GM18517 (cell line): Measurements from ENCODE around the gene EGLN2.
"Not testable (repeated sequence)": the region's sequence is repeated elsewhere in the genome, so short reads cannot be mapped to it uniquely, and the experiment has no call there.

Experiments
- ATAC-seq: cut with Tn5 transposase; IDR thresholded peaks from one replicate; pipeline ENCODE4 v1.9.1; 2021; ENCODE audit warnings: mild to moderate bottlenecking, moderate library complexity; ENCODE audit not compliant: unreplicated experiment

The EGLN2 gene

DNA sequence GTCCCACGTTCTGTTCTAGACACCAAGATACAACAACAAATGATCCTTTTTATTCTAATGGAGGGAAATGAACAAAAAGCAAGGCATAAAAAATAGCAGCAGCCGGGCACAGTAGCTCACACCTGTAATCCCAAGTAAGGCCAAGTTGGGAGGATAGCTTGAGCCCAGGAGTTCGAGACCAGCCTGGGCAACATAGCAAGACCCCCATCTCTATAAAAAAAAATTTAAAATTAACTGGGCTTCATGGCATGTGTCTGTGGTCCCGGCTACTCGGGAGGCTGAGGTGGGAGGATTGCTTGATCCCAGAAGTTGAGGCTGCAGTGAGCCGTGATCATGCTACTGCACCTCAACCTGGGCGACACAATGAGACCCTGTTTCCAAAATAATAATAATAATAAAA lies 22.6 kb upstream of the EGLN2 start:
- ATAC-seq = no peak

DNA sequence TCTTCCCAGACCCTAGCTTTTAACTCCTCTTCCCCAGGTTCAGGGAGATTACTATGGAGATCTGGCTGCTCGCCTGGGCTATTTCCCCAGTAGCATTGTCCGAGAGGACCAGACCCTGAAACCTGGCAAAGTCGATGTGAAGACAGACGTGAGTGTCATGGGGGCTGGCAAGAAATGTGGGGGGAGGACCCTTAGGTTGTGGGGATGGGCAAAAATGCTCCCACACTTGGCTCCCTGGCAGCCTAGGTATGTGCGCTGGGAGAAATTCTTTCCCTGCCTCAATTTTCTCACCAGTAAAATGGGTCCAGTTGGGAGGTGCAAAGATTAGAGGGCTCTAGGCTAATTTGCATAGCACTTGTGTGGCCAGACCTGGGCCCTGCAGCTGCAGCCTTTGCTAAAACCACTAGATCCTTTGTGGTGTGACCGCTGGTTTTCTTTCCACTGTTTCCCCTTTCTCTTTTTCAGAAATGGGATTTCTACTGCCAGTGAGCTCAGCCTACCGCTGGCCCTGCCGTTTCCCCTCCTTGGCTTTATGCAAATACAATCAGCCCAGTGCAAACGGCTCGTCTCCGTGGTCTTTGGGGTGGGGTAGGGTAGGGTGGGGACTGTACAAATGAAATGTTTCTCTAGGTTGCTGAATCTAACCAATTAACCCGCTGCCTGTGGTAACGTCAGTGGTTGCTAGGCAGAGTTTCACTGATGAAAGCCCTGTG lies 21.9 kb upstream of the EGLN2 start:
- ATAC-seq = peak; percentile 66

DNA sequence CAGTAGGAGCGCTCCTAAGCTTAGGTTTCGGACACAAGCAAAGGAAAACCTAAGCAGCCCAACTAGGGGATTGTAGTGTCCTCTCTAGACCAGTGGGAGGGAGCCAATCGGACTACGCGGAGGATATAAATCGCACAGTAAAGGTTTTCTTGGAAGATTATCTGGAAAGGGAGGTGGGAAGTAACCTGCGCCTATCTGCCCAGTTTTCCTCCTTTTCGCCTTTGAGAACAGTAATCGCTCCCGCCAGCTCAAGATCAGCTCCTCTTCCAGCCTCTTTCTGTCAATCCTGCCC lies 21.4 kb upstream of the EGLN2 start:
- no peak for ATAC-seq

DNA sequence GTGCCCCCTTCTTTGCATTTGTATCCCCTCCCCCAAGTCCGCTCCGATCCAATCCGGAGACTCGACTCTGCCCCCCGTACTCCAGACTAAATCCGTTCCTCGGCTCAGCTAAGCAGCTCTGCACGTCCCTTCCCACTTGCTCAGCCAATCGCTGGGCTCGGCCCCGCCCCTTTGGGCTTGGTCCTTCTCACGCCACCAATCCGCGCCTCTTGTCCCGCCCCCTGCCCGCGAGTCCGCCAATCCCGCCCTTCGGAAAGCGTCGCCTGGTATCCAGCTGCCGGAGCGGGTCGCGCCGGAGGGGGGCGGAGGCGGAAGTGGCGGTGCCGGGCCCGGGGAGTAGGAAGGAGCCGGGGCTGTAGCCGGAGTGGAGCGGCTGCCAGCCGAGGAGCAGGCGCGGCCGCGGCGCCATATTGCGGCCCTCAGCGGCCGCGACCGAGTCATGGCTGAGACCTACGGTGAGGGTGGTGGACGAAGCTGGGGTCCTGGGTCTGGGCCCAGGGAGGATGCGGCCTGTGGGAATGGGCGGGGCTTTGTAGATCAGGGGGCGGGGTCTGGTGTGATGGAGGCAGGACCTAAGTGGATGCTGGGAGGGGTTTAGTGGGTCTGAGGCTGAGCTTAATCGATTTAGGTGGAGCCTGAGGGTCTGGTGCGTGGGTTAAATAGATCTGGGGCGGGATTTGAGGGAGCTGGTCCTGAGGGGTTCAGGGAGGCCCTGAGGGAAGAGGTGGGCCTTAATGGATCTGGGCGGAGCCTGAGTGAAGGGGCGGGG lies 20.9 kb upstream of the EGLN2 start, which contains the start of gene RAB4B:
Gene RAB4B, plus strand, starts transcription at position 311 of the 769 bp plus-strand sequence. Its CDS starts 129 bp downstream, at position 440.
- ATAC-seq = peak; percentile 54

DNA sequence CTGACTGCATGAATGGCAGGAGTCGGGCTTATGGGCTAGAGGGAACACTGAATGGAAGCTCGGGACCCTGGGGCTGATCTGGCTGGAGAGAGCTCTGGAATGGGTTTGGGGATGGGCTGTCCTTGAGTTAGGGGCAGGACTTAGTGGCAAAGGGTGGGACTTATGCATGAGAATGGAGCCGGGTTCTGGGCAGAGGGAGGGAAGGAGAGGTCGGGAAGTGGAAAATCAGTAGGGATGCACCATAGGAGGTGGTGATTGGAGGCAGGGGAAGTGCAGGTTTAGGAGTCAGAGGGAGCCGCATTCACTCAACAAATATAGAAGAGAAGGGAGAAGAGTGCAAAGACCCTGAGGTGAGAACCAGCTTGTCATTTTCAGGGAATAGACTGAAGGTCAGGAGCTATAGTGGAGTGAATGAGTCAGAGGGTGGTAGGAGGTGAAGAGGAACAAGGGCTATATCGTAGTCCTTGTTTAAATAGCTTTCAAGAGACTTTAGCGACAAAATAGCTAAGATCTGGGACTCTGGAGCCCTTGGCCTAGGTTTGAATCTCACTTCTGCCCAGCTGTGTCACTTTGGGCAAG lies 20.2 kb upstream of the EGLN2 start:
- no peak for ATAC-seq

DNA sequence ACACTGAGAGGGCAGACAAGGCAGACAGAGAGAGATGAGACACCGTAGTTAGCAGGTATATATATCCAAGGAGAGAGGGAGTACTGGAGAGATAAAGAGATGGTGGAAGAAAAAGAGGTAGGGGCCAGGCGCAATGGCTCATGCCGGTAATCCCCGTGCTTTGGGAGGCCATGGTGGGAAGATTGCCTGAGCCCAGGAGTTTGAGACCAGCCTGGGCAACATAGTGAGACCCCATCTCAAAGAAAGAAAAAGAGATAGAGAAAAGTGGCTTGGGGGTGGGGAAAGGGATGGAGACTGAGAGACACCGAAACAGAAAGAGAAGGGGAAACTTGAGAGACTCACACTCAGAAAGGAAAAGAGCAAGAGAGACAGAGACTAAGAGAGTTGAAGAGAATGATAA lies 18.4 kb upstream of the EGLN2 start:
- ATAC-seq = no peak

DNA sequence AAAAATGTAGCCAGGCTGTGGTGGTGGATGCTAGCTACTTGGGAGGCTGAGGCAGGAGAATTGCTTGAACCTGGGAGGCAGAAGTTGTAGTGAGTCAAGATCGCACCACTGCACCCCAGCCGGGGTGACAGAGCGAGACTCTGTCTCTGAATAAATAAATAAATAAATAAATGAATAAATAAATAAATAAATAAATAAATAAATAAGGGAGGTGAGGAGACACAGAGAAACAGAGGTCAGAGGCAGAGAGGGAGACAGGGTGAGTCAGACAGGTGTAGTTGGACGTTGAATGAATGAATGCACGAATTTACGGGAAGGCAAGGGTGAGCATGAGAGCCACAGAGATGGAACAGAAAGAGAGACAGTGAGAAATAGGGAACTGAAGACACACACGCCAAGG lies 17.9 kb upstream of the EGLN2 start:
- ATAC-seq = no peak

DNA sequence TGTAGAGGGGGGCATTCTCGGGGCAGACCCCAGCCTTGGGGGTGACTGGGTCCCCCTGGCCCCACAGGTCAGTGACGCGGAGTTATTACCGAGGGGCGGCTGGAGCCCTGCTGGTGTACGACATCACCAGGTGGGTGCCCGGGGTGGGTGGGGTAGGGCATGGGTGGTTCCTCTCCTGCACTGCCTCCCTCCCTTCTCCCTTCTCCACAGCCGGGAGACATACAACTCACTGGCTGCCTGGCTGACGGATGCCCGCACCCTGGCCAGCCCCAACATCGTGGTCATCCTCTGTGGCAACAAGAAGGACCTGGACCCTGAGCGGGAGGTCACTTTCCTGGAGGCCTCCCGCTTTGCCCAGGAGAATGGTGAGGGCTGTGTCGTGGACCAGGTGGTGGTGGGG lies 15.3 kb upstream of the EGLN2 start:
- no peak for ATAC-seq

DNA sequence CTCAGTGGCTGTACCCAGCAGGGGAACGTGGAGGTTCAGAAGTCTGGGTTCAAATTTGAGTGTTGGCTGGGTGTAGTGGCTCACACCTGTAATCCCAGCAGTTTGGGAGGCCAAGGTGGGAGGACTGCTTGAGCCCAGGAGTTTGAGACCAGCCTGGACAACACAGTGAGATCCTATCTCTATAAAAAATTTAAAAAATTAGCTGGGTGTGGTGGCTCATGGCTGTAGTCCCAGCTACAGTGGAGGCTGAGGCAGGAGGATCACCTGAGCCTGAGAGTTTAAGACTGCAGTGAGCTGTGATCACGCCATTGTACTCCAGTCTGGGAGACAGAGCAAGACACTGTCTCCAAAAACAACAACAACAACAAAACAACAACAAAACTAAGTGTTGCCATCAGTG lies 14.8 kb upstream of the EGLN2 start:
- not testable (repeated sequence) for ATAC-seq

DNA sequence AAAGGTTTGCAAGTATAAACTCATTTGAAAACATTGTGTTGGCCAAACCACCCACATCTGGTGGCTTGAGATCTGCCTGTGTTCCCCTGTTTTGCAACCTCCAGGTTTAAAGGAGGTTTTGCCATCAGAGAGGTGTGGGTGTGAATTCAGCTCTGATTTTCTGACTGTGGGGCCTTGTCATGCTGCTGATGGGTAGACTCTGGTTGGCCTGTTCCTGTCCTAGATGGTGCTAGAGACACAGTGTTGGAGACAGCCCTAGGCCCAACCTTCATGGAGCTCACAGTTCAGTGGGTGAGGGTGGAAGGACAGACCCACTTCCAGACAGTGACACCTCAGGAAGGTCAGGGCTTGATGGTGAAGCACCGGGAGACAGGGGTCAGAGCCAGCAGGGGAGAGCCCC lies 13.5 kb upstream of the EGLN2 start:
- ATAC-seq = no peak

DNA sequence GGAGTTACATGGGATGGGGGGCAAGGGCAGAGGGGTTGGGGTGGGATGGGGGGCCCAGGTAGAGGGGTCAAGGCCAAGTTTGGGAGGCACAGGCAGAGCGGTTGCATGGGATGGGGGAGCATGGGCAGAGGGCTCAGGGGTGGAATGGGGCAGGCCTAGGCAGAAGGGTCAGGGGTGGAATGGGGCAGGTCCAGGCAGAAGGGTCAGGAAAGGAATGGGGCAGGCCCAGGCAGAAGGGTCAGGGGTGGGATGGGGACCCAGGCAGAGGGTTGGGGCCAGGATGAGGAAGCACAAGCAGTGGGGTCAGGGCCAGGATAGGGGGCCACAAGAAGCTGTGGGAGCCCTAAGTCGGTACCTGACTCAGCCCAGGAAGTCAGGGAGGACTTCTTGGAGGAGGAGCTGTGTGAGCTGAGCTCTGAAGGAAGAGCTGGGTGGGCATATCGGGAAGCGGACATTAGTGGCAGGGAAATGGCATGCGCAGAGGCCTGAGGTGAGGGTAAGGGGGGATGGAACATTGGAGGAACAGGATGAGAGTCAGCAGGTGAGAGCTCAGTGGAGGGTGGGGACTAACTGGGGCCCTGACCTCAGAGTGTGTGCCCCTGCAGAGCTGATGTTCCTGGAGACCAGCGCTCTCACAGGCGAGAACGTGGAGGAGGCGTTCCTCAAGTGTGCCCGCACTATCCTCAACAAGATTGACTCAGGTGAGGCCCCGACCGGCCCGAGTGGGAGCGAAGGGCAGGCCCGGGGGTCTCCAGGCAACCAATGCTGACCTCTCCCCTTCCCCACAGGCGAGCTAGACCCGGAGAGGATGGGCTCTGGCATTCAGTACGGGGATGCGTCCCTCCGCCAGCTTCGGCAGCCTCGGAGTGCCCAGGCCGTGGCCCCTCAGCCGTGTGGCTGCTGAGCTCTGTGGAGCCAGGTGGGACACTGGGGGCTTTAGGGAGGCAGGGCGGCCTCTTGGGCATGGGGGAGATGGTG lies 12.6 kb upstream of the EGLN2 start:
- ATAC-seq = no peak

DNA sequence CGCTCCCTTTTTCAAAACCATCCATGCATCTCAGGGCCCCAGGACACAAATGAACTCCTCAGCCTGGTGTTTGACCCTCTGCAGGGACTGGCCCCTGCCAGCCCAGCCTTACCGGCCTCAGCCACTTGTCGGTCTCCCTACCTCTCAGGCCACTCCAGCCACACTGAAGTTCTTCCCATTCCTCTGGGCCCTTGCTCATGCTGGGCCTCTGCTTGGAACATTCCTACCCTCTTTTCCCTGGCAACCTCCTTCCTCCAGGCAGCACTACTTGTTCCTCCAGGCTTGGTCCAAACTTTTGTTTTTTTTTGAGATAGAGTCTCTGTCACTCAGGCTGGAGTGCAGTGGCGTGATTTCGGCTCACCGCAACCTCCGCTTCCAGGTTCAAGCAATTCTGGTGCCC lies 7.6 kb upstream of the EGLN2 start:
- no peak for ATAC-seq

DNA sequence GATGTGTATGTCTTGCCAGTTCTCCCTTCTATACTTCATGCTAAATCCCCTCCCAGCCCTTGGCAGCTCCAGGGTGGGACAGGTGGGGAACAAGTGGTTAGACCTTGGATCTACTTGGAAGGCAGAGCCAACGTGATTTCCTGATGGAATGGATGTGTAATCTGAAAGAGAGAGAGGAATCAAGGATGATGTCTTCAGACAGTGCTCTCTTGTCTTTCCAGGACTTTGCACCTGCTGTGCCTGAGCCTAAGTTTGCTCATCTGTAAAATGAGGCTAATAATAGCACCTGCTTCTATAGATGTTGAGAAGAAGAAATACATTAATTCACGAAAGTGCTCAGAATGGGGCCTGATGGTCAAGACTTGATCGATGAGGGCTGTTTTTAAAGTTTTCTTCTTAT lies 7.0 kb upstream of the EGLN2 start:
- no peak for ATAC-seq

DNA sequence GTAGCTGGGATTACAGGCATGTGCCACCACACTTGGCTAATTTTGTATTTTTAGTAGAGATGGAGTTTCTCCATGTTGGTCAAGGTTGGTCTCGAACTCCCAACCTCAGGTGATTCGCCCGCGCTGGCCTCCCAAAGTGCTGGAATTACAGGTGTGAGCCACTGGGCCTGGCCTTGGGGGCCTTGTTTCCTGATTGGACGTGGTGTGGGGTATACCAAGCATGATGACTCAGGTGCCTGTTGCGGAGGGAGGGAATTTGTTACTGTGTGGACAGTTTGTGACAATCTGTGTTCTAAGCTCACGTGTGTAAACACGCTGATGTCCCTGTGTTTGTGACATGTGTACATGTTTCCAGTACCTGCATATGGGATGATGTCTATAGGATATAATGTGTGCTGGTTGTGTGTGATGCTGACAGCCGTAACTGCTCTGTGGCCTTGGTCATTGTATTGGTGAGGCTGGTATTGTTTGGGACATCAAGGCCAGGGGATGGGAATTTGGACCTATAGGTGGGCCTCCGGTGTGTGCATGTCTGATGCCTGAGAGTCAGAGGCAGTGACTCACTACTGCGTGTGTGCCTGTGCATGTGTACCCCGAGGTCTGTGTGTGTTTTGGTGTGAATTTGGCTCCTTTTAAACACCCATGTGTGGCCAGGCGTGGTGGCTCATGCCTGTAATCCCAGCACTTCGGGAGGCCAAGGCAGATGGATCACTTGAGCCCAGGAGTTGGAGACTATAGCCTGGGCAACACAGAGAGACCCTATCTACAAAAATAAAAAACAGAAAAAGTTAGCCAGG lies 1.6 kb upstream of the EGLN2 start:
- no peak for ATAC-seq

DNA sequence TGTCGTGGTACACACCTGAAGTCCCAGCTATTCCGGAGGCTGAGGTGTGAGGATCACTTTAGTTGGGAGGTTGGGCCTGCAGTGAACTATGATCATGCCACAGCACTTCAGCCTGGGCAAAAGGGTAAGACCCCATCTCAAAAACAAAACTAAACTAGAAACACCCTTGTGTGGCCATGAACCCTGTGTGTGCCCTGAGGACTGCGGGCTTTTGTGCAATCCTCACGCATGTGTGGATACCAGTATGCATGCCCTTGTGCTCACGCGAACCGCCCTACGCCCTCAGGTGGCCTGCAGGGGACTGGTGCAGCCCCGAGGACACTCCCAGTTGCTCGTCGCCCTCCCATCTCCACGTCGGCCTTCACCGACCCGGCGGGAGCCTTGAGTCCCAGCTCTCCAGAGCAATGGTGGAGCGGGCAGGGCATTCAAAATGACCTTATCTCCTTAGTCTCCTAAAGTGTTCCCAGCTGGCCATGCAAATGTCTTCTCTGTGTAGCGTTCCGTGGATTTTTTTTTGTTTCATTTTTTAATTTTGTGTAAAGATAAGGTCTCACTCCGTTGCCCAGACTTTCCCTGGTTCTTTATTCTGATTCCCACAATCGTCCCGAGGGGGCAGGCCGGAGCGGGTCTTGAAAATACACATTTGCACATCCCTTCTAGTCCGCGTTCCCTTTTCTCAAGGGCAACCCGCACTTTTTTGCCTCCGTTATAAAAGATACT lies 868 bp upstream of the EGLN2 start:
- peak; percentile 18 for ATAC-seq

DNA sequence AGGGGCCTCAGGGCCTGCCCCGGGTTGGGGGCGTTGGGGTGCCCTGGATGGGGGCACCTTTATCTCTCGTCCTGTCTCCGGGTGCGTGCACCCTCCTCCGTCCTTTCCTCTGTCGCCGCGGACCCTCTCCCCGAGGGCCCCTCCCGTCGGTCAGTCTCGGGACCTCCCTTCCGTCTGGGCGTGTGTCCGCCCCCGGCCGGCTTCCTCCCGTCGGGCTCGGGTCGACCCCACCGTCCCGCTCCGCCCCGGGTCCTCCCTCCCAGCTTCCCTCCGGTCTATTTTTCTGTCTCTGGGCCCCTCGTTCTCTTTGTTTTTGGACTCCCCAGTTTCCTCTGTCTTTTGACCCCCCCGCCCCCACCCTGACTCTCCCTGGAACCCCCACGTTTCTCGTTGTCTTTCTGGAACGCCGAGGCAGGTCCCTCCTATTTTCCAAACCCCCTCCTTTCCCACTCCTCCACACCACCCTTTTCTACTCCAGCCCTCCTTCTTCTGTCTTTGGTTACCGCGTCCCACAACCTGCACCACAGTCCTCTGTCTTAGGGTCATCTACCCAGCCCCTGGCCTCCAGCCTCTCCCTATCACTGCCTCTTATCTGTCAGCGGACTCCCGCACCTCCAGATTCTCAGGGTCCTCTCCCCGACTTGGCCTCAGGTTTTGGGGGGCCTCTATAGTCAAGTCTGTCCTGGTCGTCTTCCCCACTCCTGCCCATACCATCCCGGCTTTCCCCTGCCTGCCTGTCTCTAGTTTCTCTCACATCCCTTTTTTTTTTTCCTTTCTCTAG lies 757 bp downstream of the EGLN2 start:
- no peak for ATAC-seq

DNA sequence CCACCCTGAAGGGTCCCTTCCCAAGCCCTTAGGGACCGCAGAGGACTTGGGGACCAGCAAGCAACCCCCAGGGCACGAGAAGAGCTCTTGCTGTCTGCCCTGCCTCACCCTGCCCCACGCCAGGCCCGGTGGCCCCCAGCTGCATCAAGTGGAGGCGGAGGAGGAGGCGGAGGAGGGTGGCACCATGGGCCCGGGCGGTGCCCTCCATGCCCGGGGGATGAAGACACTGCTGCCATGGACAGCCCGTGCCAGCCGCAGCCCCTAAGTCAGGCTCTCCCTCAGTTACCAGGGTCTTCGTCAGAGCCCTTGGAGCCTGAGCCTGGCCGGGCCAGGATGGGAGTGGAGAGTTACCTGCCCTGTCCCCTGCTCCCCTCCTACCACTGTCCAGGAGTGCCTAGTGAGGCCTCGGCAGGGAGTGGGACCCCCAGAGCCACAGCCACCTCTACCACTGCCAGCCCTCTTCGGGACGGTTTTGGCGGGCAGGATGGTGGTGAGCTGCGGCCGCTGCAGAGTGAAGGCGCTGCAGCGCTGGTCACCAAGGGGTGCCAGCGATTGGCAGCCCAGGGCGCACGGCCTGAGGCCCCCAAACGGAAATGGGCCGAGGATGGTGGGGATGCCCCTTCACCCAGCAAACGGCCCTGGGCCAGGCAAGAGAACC lies 1.5 kb downstream of the EGLN2 start:
- no peak for ATAC-seq

DNA sequence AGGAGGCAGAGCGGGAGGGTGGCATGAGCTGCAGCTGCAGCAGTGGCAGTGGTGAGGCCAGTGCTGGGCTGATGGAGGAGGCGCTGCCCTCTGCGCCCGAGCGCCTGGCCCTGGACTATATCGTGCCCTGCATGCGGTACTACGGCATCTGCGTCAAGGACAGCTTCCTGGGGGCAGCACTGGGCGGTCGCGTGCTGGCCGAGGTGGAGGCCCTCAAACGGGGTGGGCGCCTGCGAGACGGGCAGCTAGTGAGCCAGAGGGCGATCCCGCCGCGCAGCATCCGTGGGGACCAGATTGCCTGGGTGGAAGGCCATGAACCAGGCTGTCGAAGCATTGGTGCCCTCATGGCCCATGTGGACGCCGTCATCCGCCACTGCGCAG lies 2.0 kb downstream of the EGLN2 start:
- ATAC-seq = no peak
